GM12878 (cell line): Measurements from ENCODE around the gene PRELID2. TPM values are rescaled to one million over a fixed set of nuclear protein-coding genes. Genes with fewer than 3 reads are reported as not detected.

Source experiments
- ATAC-seq: fragments of 200-7000 bp; cut with Tn5 transposase; 3 replicates; pipeline ENCODE4 v1.9.1; 2020; ENCODE audit warnings: mild to moderate bottlenecking, moderate library complexity
- BruUV-seq: library from RNA; stranded (reverse); fragments of 400-500 nt; replicated peaks from 2 replicates; lab custom pipeline; 2021; lab: Mats Ljungman, UMichigan
- CTCF ChIA-PET: fragments of 300-600 bp; sonication (Branson Sonifier 250); formaldehyde crosslinking; extraction: SDS; loops from one replicate; lab custom pipeline; 2021; ENCODE audit warnings: inconsistent platforms; lab: Yijun Ruan, JAX
- POLR2A ChIA-PET: fragments of 350-600 bp; formaldehyde crosslinking; extraction: SDS; loops from one replicate; lab custom pipeline; 2021; ENCODE audit warnings: inconsistent platforms; lab: Charles Lee
- RAD21 ChIA-PET: fragments of 300-600 bp; sonication (Branson Sonifier 250); formaldehyde crosslinking; loops from one replicate; lab custom pipeline; 2023; ENCODE audit warnings: antibody characterized with exemption; ENCODE audit not compliant: unreplicated experiment; lab: Charles Lee
- SMC1A ChIA-PET: fragments of 300-600 bp; sonication (Branson Sonifier 250); formaldehyde crosslinking; loops from one replicate; lab custom pipeline; 2023; ENCODE audit not compliant: unreplicated experiment, uncharacterized antibody; lab: Charles Lee
- DNase-seq: peaks from one replicate; pipeline ENCODE4 v3.0.0-alpha.2; 2011; ENCODE audit warnings: low read depth, low spot score
- FAIRE-seq: peaks from 3 replicates; lab custom pipeline; 2011; peaks lifted over from hg19 to GRCh38; lab: Jason Lieb, UNC
- H2AFZ ChIP-seq: 2 replicates; pipeline ENCODE4 v1.6.0; 2011; ENCODE audit warnings: low read depth, low read length, control low read depth; ENCODE audit not compliant: control insufficient read depth
- H3K27ac ChIP-seq: 2 replicates; pipeline ENCODE4 v1.5.1; 2011; ENCODE audit warnings: control low read depth; ENCODE audit not compliant: control insufficient read depth, insufficient read depth
- H3K27me3 ChIP-seq, 2 experiments: replicated peaks in 1 of 2; 2 replicates each; pipeline versions ENCODE4 v1.6.0 to v1.6.1; 2011; ENCODE audit warnings: low read length in 1 of 2; ENCODE audit not compliant: control insufficient read depth in 2 of 2, insufficient read depth in 2 of 2
- H3K36me3 ChIP-seq, 2 experiments: 2 replicates each; pipeline ENCODE4 v1.5.1; 2011; ENCODE audit warnings: low read length in 1 of 2; ENCODE audit not compliant: control insufficient read depth in 2 of 2, insufficient read depth in 2 of 2
- H3K4me1 ChIP-seq: 2 replicates; pipeline ENCODE4 v1.6.1; 2011; ENCODE audit warnings: mild to moderate bottlenecking, low read length, moderate library complexity, mixed read lengths; ENCODE audit not compliant: control insufficient read depth, insufficient read depth
- H3K4me2 ChIP-seq: 2 replicates; pipeline ENCODE4 v1.6.0; 2011; ENCODE audit warnings: control low read depth; ENCODE audit not compliant: control insufficient read depth, insufficient read depth
- H3K4me3 ChIP-seq: fragments of 200-600 bp; sonication (generic); 2 replicates; pipeline ENCODE4 v1.5.1; 2016
- H3K79me2 ChIP-seq: 2 replicates; pipeline ENCODE4 v1.6.0; 2011; ENCODE audit warnings: low read length; ENCODE audit not compliant: control insufficient read depth, insufficient read depth
- H3K9ac ChIP-seq: 2 replicates; pipeline ENCODE4 v1.8.0; 2011; ENCODE audit warnings: low read length, control low read depth, mixed read lengths; ENCODE audit not compliant: control insufficient read depth, insufficient read depth
- H3K9me3 ChIP-seq: replicated peaks from 3 replicates; pipeline ENCODE4 v1.5.1; 2011; ENCODE audit warnings: mild to moderate bottlenecking, low read length; ENCODE audit not compliant: control insufficient read depth, insufficient read depth
- H4K20me1 ChIP-seq: 2 replicates; pipeline ENCODE4 v1.6.0; 2011; ENCODE audit not compliant: control insufficient read depth, insufficient read depth
- CREM ChIP-seq: IDR thresholded peaks from 2 replicates; pipeline ENCODE4 v1.6.1; 2014; ENCODE audit warnings: antibody characterized with exemption, low read depth
- CTCF ChIP-seq, 3 experiments: IDR thresholded peaks in 2 of 3; conservative IDR thresholded peaks in 1 of 3; 2 replicates each; pipeline ENCODE4 v1.5.1; 2011; ENCODE audit warnings: low read depth in 3 of 3, low read length in 3 of 3, mild to moderate bottlenecking in 3 of 3, control low read depth in 2 of 3, moderate library complexity in 2 of 3, inconsistent platforms in 1 of 3, mixed read lengths in 1 of 3; ENCODE audit not compliant: control insufficient read depth in 2 of 3, insufficient read depth in 1 of 3; ENCODE audit errors: extremely low read depth in 1 of 3
- POU2F2 ChIP-seq: IDR thresholded peaks from 3 replicates; pipeline ENCODE4 v1.6.1; 2011; ENCODE audit warnings: low read depth, mild to moderate bottlenecking, low read length, borderline replicate concordance
- RAD21 ChIP-seq: IDR thresholded peaks from 2 replicates; pipeline ENCODE4 v1.6.1; 2011; ENCODE audit warnings: mild to moderate bottlenecking, low read depth, low read length, moderate library complexity; ENCODE audit not compliant: insufficient read depth
- SMC3 ChIP-seq: IDR thresholded peaks from 2 replicates; pipeline ENCODE4 v1.6.1; 2011; ENCODE audit warnings: low read length, improper control_type of control experiment, borderline replicate concordance
- SUZ12 ChIP-seq: fragments of 200-600 bp; sonication (generic); IDR thresholded peaks from one replicate; pipeline ENCODE4 v1.6.1; 2018; ENCODE audit warnings: antibody characterized with exemption, mild to moderate bottlenecking; ENCODE audit not compliant: unreplicated experiment
- YY1 ChIP-seq: IDR thresholded peaks from 2 replicates; pipeline ENCODE4 v1.6.1; 2011; ENCODE audit warnings: low read depth, mild to moderate bottlenecking, low read length
- WGBS: methylation state at CpG from one replicate; pipeline ENCODE4 v1.1.6; 2016; ENCODE audit warnings: low lambda C conversion rate; ENCODE audit not compliant: insufficient replicate concordance, insufficient coverage; ENCODE audit errors: missing lambda C conversion rate; 5-methylcytosine and 5-hydroxymethylcytosine counted together
- in situ Hi-C: fragments of 300-500 bp; cut with MboI; formaldehyde crosslinking; loops from 9 replicates; pipeline ENCODE4 v1.14.3; 2018; ENCODE audit warnings: mixed read lengths
- intact Hi-C: fragments of 100-400 bp; cut with micrococcal nuclease; formaldehyde crosslinking; loops from one replicate; pipeline ENCODE4 v1.14.2; 2022; ENCODE audit not compliant: unreplicated experiment
- polyA plus RNA-seq, 11 experiments: library from polyadenylated mRNA; depleted of rRNA in 4 of 11; unstranded in 6 of 11; stranded (reverse) in 5 of 11; fragments of >200 nt; fragmentation: Nextera tagmentation in 4 of 11; fragmentation: Illumina TruSeq in 1 of 11; extraction: Ambion mirVana in 4 of 11; extraction: Trizol in 1 of 11; gene quantifications; 1 replicate in 1 of 11; 2 replicates in 10 of 11; pipeline versions ENCODE4 v1.2.1 to v1.2.3, GENCODE V29; 2011 to 2016; ENCODE audit warnings: inconsistent platforms in 2 of 11, missing spikeins in 2 of 11, low read depth in 1 of 11
- total RNA-seq, 4 experiments: library from RNA; depleted of rRNA in 3 of 4; stranded (reverse); fragments of >200 nt in 3 of 4; fragmentation: Illumina TruSeq in 1 of 4; extraction: Trizol in 1 of 4; gene quantifications; 2 replicates each; pipeline versions ENCODE4 v1.2.1 to v1.2.3, GENCODE V29; 2013 to 2021

Gene PRELID2
- total and polyA plus RNA-seq, 10 of the 15 experiments (the other 5 are each of a cell fraction or from before 2014, with no cell fraction given): 0.07 to 0.31 (median 0.13) TPM; not detected in 5

GRCh38 chr5:145825751-145826180, 9.4 kb downstream of the PRELID2 start:
- no peaks in the 10 kb centered on the region for H3K4me1 ChIP-seq
- TF ChIP-seq SMC3: peak; percentile 55; the same call in 1 of the 2 replicates
- TF ChIP-seq YY1: peak; percentile 48; the same call in 1 of the 2 replicates
- peak; percentile 52; the same call in 1 of the 3 replicates for TF ChIP-seq POU2F2
- no peak for TF ChIP-seq CREM
- TF ChIP-seq CTCF (IDR thresholded peaks at IDR 0.05 in 2 of 3, conservative IDR thresholded peaks at IDR 0.05 in 1 of 3; ENCODE audit: control insufficient read depth in 2 of 3, extremely low read depth in 1 of 3, insufficient read depth in 1 of 3, low read depth in 3 of 3, low read length in 3 of 3): peak; percentile 61 to 73 (median 70)
- TF ChIP-seq SUZ12: no peak
- TF ChIP-seq RAD21: peak; percentile 65
- no peak overlapping the region for H3K27ac ChIP-seq
- in situ Hi-C loops (loop anchor here (5.0 kb wide), 1 partner anchor 1623 kb away; no protein-coding TSS in a partner anchor), intact Hi-C loops (loop anchor here (1.0 to 2.0 kb wide), 4 partner anchors 128 to 1622 kb away; no protein-coding TSS in a partner anchor)
- FAIRE-seq (peak; percentile 54), DNase-seq (no peak), ATAC-seq (peak; percentile 82)
- no peaks in the 10 kb centered on the region for H3K9me3 ChIP-seq
- ChIA-PET POLR2A (no interaction called here), SMC1A (interaction anchor here (1.1 to 2.6 kb wide), 5 partner anchors 37 to 1622 kb away, joined by 3 to 12 read pairs (median 4); no protein-coding TSS in a partner anchor), RAD21 (interaction anchor here (0.9 to 1.6 kb wide), 4 partner anchors 128 to 1619 kb away, joined by 3 to 5 read pairs (median 5); no protein-coding TSS in a partner anchor), CTCF (interaction anchor here (0.7 to 5.5 kb wide), 15 partner anchors 8 to 1621 kb away, joined by 3 to 45 read pairs (median 4); partner anchors contain the start of gene PRELID2)
- H4K20me1 ChIP-seq: no peaks in the 10 kb centered on the region
- no peaks in the 10 kb centered on the region for H3K79me2 ChIP-seq
- no peaks in the 10 kb centered on the region for H3K27me3 ChIP-seq
- WGBS: 65% methylated on average over 3 of the region's 3 CpGs
- no peak overlapping the region for H3K4me2 ChIP-seq
- H3K4me3 ChIP-seq: no peak overlapping the region
- no TSS peak for BruUV-seq
- no peaks in the 10 kb centered on the region for H3K36me3 ChIP-seq
- no peak overlapping the region for H2AFZ ChIP-seq
- H3K9ac ChIP-seq: no peak overlapping the region
